K562 (cell line): Measurements from ENCODE around the gene UBE2H.

Experiments used
- CEBPB ChIP-seq: fragments of 450-650 bp; IDR thresholded peaks from 2 replicates; pipeline ENCODE4 v1.6.1; 2016; ENCODE audit warnings: missing genetic modification characterization, missing compliant biosample characterization
- CTBP1 ChIP-seq: fragments of 450-650 bp; IDR thresholded peaks from 2 replicates; pipeline ENCODE4 v1.6.1; 2016; ENCODE audit warnings: borderline replicate concordance
- CTCF ChIP-seq, 3 experiments: IDR thresholded peaks in 2 of 3; conservative IDR thresholded peaks in 1 of 3; 2 replicates each; pipeline ENCODE4 v1.5.1; 2011 to 2012; ENCODE audit warnings: low read length in 3 of 3, mild to moderate bottlenecking in 3 of 3, control low read depth in 2 of 3, improper control_type of control experiment in 1 of 3, inconsistent platforms in 1 of 3, low read depth in 1 of 3, mixed read lengths in 1 of 3, moderate library complexity in 1 of 3; ENCODE audit not compliant: insufficient read depth in 2 of 3
- FOXM1 ChIP-seq, 2 experiments: fragments of 450-650 bp in 1 of 2; sonication (generic) in 1 of 2; formaldehyde crosslinking in 1 of 2; IDR thresholded peaks; 2 replicates each; pipeline versions ENCODE4 v1.6.1 to v1.9.0; 2017 to 2022; ENCODE audit warnings: low read depth in 2 of 2, mild to moderate bottlenecking in 2 of 2, missing genetic modification reagents in 1 of 2, moderate library complexity in 1 of 2
- HCFC1 ChIP-seq: IDR thresholded peaks from 2 replicates; pipeline ENCODE4 v1.6.1; 2012; ENCODE audit warnings: low read depth, low read length, improper control_type of control experiment
- HIVEP1 ChIP-seq: fragments of 250-450 bp; sonication (Bioruptor Pico); IDR thresholded peaks from 2 replicates; pipeline ENCODE4 v1.4.0; 2020; ENCODE audit warnings: mild to moderate bottlenecking
- KDM1A ChIP-seq, 2 experiments: fragments of 450-650 bp; IDR thresholded peaks; 2 replicates each; pipeline ENCODE4 v1.6.1; 2016; ENCODE audit warnings: mild to moderate bottlenecking in 2 of 2
- SMARCA4 ChIP-seq: fragments of 450-650 bp; IDR thresholded peaks from 2 replicates; pipeline ENCODE4 v1.6.1; 2016
- SREBF2 ChIP-seq: sonication (generic); formaldehyde crosslinking; IDR thresholded peaks from 2 replicates; pipeline ENCODE4 v1.4.0; 2020; ENCODE audit warnings: mild to moderate bottlenecking, missing genetic modification reagents
- STAT6 ChIP-seq: sonication (generic); formaldehyde crosslinking; IDR thresholded peaks from 2 replicates; pipeline ENCODE4 v1.8.1; 2023; ENCODE audit warnings: mild to moderate bottlenecking, missing genetic modification reagents
- TCF7 ChIP-seq: sonication (generic); IDR thresholded peaks from 2 replicates; pipeline ENCODE4 v1.6.1; 2016; ENCODE audit warnings: antibody characterized with exemption, borderline replicate concordance
- ZNF431 ChIP-seq: sonication (generic); formaldehyde crosslinking; IDR thresholded peaks from 2 replicates; pipeline ENCODE4 v1.8.0; 2022; ENCODE audit warnings: mild to moderate bottlenecking, missing genetic modification reagents
- TF ChIP-seq, protein P1 (sequence below): fragments of 200-400 bp; formaldehyde crosslinking; IDR thresholded peaks from 2 replicates; pipeline ENCODE4 v1.6.1; 2017; ENCODE audit warnings: mild to moderate bottlenecking, low read depth, low read length, moderate library complexity

DNA sequence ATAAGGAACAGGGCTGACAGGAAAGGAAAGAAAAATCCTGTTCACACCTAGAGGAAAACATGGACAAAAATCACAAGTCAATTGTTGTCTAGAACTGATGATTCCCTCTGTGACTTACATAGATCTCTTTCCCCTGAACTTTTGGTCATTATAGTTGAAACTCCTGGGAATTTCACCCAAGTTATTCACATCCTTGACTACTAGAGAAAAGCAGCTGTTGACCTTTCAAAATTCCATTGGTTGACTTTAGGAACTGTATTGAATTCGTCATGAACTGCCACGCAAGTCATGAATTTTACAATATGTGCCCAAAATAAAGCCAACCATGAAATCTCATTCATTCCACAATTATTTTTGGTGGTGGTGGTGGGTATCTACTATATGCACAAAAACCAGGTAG lies 104.3 kb downstream of the UBE2H start:
- TF ChIP-seq STAT6, result no peak
- no peak for TF ChIP-seq FOXM1 (IDR thresholded peaks at IDR 0.05; ENCODE audit: low read depth)
- no peak for TF ChIP-seq FOXM1 (CRISPR knock-in tag; IDR thresholded peaks at IDR 0.05; ENCODE audit: low read depth)
- no peak for TF ChIP-seq HIVEP1 (CRISPR knock-in tag)
- no peak for TF ChIP-seq CTBP1
- no peak for TF ChIP-seq ZNF431 (CRISPR knock-in tag)
- no peak for TF ChIP-seq SMARCA4
- no peak for TF ChIP-seq KDM1A (IDR thresholded peaks at IDR 0.05)
- no peak for TF ChIP-seq CTCF (IDR thresholded peaks at IDR 0.05 in 2 of 3, conservative IDR thresholded peaks at IDR 0.05 in 1 of 3; ENCODE audit: insufficient read depth in 2 of 3, low read depth in 1 of 3, low read length in 3 of 3)
- TF ChIP-seq TCF7, result no peak
- TF ChIP-seq, protein P1, sequence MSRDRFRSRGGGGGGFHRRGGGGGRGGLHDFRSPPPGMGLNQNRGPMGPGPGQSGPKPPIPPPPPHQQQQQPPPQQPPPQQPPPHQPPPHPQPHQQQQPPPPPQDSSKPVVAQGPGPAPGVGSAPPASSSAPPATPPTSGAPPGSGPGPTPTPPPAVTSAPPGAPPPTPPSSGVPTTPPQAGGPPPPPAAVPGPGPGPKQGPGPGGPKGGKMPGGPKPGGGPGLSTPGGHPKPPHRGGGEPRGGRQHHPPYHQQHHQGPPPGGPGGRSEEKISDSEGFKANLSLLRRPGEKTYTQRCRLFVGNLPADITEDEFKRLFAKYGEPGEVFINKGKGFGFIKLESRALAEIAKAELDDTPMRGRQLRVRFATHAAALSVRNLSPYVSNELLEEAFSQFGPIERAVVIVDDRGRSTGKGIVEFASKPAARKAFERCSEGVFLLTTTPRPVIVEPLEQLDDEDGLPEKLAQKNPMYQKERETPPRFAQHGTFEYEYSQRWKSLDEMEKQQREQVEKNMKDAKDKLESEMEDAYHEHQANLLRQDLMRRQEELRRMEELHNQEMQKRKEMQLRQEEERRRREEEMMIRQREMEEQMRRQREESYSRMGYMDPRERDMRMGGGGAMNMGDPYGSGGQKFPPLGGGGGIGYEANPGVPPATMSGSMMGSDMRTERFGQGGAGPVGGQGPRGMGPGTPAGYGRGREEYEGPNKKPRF, result no peak
- TF ChIP-seq SREBF2, result no peak
- no peak for TF ChIP-seq HCFC1
- TF ChIP-seq CEBPB, result no peak
